ENCODE data around the gene ZNF335.

Gene ZNF335

DNA sequence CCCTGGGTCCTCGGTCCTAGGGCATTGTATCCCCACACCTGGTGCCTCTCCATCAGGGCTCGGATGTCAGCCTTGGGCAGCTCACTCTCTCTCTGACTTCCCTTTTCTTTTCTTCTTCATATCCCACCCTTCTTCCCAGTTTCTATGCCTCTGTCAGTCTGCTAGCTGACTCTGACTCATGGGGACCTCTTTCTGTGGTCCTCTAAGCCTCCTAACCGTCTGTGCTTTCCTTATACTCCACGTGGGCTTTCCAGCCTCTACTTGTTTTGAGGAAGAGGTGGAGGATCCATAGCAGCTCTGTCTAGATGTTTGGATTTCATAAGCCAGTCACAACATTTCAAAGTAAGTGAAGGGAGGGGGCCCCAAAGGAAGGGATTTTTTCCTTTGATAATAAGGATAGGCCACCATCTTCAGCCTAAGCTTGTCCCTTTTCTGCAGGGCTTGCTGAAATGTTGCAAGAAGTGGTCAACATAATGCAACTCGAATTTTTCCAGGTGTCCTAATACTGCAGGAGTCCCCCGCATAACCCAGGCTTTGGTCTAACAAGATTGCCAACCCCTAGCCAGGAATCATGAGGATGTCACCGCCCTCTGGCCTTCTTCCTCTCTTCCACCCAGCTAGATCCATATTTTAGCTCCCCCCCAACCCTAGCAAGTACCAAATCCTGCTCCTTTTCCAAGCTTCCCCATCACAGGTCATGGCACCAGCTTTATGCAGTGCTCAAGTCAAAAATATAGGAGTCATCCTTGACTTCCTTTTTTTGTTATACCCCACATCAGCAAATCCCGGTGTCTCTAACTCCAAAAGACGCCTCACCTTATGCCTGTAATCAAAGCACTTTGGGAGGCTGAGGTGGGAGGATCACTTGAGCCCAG lies 51.3 kb downstream of the ZNF335 start:
- no peak for DNase-seq (ENCODE audit: low read depth)
- TF ChIP-seq CTCF (IDR thresholded peaks at IDR 0.05; ENCODE audit: low read depth, low read length, missing control alignments) = no peak
- H3K4me3 ChIP-seq (ENCODE audit: low read depth, low read length) = no peak overlapping the region

DNA sequence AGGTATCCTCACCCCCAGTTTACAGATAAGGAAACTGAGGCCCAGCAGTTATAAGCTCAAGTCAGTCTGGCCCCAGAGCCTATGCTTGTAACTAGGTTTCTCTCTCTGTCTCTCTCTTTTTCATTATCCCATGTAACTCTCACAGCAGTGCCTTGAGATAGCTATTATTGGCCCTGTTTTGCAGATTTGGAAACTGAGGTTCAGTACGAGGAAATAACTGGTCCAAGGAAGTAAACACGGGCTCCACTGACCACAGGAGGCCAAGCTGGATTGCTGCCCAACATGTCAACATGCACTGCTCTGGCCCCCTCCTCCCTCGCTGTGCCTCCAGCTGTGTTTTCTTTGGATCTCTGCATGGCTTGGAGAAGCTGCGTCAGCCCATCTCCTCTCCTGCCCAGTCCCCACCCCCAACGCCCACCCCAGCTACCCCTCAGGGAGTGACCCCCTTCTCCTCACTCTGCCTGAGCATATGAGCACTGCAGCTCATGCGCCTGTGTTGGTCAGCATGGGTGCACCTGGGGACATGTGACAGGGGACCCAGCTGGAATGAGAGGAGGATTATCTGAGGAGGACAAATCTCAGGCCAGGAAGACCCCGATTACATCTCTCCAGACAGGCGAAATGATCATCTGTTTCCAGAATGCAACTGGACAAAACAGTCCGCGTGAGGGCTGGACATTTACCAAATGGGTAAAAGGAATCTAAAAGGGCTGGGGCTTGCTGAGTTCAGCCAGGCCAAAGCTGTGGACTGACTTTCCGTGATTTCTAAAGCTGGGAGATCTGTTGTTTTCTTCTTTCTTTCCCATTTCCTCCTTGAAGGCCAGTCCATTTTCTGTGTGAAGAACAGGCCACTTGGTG lies 52.2 kb downstream of the ZNF335 start:
- no peak overlapping the region for H3K4me3 ChIP-seq (ENCODE audit: low read depth, low read length)
- DNase-seq (ENCODE audit: low read depth) = no peak
- no peak for TF ChIP-seq CTCF (IDR thresholded peaks at IDR 0.05; ENCODE audit: low read depth, low read length, missing control alignments)

DNA sequence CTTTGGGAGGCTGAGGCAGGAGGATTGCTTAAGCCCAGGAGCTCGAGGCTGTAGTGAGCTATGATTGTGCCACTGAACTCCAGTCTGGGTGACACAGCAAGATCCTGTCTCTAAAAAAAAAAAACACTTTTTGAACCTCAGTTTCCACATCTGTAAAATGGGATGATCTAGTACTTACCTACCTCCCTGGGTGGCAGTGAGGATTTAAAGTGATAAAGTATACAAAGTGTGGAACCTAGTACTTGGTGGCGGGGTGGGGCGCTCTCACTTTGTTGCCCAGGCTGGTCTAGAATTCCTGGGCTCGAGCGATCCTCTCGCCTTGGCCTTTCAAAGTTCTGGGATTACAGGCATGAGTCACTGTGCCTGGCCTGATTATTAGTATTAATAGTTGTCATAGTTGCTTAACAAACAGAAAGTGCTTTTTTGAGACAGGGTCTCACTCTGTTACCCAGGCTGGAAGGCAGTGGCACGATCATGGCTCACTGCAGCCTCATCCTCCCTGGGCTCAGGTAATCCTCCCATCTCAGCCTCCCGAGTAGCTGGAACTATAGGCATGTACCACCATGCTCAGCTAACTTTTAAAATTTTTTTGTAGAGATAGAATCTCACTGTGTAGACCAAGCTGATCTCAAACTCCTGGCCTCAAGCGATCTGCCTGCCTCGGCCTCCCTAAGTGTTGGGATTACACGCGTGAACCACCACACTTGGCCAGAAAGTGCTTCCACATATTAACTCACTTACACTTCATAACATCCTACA lies 53.0 kb downstream of the ZNF335 start:
- H3K4me3 ChIP-seq (ENCODE audit: low read depth, low read length) = no peak overlapping the region
- no peak for TF ChIP-seq CTCF (IDR thresholded peaks at IDR 0.05; ENCODE audit: low read depth, low read length, missing control alignments)
- DNase-seq (ENCODE audit: low read depth) = no peak

DNA sequence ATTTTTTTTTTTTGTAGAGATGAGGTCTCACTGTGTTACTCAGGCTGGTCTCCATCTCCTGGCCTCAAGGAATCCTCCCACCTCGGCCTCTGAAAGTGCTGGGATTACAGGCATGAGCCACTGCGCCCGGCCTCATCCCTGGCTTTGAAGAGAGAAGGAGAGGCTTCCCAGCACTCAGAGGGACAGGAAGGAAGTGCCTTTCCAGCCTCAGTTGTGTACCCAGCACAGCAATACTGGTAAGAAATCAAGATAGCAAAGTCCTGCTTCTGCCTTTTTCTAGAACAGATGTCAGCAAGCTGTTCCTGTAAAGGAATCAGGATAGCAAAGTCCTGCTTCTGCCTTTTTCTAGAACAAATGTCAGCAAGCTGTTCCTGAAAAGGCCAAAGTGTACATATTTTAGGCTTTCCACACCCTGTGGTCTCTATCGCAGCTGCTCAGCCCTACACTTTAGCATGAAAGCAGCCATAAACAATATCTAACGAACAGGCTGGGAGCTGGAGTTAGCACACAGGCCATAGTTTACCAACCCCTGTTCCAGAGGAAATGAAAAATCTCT lies 53.7 kb downstream of the ZNF335 start:
- no peak for DNase-seq (ENCODE audit: low read depth)
- H3K4me3 ChIP-seq (ENCODE audit: low read depth, low read length) = no peak overlapping the region
- TF ChIP-seq CTCF (IDR thresholded peaks at IDR 0.05; ENCODE audit: low read depth, low read length, missing control alignments) = no peak

GRCh38 chr20:45917790-45918141 lies 54.2 kb downstream of the ZNF335 start:
- DNase-seq (ENCODE audit: low read depth) = no peak
- no peak for TF ChIP-seq CTCF (IDR thresholded peaks at IDR 0.05; ENCODE audit: low read depth, low read length, missing control alignments)
- H3K4me3 ChIP-seq (ENCODE audit: low read depth, low read length) = no peak overlapping the region

DNA sequence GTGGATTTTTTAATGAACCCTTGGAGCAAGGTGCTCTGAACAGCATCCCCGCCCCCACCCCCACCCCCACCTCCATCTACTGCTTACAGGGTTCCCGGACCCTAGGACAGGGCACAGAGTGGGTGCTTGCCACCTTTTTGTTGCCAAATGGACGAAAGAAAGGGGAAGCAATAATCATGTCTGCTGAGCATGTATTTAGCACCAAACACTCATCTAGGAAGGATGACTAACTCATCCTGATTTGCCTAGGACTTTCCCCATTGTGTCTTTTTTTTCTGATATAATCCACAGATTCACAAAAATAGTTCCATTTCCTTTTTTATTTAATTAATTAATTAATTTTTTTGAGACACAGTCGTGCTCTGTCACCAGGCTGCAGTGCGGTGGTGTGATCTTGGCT lies 58.9 kb downstream of the ZNF335 start:
- no peak for DNase-seq (ENCODE audit: low read depth)
- H3K4me3 ChIP-seq (ENCODE audit: low read depth, low read length) = no peak overlapping the region
- TF ChIP-seq CTCF (IDR thresholded peaks at IDR 0.05; ENCODE audit: low read depth, low read length, missing control alignments) = no peak

All from GM12864 (cell line).